ENCODE measurements around the gene MVB12B.

DNA sequence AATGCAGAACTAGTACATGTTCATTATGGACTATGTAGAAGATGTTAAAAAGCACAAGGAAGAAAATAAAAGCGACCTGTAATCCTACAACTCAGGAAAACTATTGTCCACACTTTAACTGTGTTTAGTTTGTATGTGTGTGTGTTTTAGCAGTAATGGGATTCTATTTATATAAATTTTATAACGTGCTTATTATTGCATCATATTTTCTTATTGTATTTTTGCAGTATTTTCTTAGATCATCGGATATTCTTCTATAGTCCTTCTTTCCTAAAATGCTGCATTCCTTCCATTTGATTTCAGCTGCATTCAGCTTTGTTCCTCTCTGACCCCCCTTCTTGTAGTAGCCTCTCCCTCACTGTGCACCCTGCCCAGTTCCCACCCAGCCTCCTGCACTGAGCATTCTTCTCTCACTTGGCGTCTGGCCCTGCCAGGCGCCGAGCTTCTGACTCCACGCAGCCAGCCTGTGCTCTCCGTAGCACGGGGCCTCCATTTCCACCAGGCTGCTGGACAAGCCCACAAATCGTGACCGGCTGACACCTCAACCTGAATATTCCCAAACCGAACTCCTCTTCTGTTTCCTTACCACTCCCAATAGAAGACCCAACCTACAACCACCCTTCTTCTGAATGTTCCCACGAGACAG lies 39.9 kb downstream of the MVB12B start:
- TF ChIP-seq, protein P1, sequence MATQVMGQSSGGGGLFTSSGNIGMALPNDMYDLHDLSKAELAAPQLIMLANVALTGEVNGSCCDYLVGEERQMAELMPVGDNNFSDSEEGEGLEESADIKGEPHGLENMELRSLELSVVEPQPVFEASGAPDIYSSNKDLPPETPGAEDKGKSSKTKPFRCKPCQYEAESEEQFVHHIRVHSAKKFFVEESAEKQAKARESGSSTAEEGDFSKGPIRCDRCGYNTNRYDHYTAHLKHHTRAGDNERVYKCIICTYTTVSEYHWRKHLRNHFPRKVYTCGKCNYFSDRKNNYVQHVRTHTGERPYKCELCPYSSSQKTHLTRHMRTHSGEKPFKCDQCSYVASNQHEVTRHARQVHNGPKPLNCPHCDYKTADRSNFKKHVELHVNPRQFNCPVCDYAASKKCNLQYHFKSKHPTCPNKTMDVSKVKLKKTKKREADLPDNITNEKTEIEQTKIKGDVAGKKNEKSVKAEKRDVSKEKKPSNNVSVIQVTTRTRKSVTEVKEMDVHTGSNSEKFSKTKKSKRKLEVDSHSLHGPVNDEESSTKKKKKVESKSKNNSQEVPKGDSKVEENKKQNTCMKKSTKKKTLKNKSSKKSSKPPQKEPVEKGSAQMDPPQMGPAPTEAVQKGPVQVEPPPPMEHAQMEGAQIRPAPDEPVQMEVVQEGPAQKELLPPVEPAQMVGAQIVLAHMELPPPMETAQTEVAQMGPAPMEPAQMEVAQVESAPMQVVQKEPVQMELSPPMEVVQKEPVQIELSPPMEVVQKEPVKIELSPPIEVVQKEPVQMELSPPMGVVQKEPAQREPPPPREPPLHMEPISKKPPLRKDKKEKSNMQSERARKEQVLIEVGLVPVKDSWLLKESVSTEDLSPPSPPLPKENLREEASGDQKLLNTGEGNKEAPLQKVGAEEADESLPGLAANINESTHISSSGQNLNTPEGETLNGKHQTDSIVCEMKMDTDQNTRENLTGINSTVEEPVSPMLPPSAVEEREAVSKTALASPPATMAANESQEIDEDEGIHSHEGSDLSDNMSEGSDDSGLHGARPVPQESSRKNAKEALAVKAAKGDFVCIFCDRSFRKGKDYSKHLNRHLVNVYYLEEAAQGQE (IDR thresholded peaks at IDR 0.05; ENCODE audit: borderline replicate concordance): no peak
- TF ChIP-seq EZH2 (IDR thresholded peaks at IDR 0.05; ENCODE audit: borderline replicate concordance, insufficient read depth, low read length, poor library complexity, severe bottlenecking) (no peak), CTCF (IDR thresholded peaks at IDR 0.05; ENCODE audit: poor library complexity, severe bottlenecking) (no peak), POLR2AphosphoS5 (IDR thresholded peaks at IDR 0.05) (no peak)
